Pons (tissue), 1 donor: Measurements from ENCODE around the gene GZMM.
A peak's percentile ranks its signal among the peaks of the same experiment; 100 is the strongest.
"Not testable (repeated sequence)": the region's sequence is repeated elsewhere in the genome, so short reads cannot be mapped to it uniquely, and the experiment has no call there.

Experiments used
- DNase-seq: peaks from one replicate; pipeline ENCODE4 v3.0.0-alpha.2; 2016; ENCODE audit warnings: low spot score

GZMM gene

DNA sequence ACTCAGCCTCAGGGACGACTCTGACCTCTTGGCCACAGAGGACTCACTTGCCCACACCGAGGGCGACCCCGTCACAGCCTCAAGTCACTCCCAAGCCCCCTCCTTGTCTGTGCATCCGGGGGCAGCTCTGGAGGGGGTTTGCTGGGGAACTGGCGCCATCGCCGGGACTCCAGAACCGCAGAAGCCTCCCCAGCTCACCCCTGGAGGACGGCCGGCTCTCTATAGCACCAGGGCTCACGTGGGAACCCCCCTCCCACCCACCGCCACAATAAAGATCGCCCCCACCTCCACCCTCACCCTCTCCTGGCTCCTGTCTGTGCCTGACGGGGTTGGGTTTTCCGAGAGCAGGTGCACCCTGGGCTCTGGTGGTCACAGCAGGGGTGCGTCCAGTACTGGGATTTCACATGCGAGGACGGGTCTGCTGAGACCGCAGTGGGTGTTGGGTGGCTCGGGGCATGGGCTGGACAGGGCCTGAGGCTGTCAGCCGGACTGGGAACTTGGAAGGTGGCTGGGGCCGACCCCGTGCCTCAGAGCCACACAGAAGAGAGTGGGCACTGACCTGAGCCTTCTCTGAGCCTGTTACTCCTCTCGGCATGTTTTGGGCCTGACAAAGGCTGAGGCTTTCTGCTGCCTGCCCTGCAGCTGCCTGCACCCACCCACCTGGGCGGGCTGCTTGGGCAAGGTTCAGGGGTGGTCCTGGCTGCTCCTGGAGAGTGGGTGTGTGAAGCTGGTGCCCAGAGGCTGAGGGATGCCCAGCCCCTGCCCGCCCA lies 39.5 kb downstream of the GZMM start:
- no peak for DNase-seq

DNA sequence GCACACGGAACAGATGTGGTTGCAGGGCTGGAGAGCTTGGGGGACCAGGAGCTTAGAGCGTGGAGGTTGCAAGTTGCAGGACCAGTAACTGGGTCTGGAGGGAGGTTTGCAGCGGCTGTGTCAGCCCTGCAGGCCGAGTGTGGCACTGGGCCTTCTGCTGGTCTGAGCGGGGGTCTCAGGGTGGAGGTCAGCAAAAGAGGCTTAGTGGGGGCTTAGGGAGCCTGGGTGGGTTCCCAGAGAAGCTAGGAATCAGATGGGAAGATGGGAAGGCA lies 40.1 kb downstream of the GZMM start:
- no peak for DNase-seq

DNA sequence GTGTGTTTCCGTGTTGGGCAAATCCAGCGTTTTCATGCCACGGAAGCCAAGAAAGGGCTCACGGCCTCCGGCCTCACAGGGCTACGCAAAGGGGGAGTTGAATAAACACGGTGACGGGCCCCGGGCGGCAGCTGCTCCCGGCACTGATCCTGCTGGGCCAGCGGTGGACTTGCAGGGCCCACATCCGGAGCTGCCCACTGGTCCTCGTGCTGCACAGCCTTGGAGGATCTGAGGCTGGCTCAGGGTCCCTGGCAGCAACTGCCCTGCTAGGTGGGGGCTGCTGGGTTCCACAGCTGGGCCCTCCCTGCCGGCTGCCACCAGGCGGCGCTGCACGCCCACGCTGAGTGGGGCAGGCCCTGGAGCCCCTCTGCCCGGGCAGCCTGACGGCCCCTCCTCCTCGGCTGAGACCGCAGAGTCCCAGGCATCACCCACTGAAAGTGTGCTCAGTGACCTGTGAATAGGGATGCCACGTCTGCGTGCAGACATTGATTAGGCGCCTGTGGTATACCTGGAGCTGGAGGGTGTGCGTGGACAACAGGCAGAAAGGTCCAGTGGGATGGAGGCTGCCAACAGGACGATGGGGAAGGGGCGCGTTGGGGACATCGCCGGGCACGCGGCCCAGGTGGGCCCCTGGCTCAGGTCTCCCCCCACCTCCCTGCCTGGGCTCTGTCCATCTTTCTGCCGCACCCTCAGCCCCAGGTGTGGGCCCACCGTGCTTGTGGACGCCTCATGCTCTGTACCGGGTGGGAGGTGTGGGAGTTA lies 40.6 kb downstream of the GZMM start:
- DNase-seq: no peak

DNA sequence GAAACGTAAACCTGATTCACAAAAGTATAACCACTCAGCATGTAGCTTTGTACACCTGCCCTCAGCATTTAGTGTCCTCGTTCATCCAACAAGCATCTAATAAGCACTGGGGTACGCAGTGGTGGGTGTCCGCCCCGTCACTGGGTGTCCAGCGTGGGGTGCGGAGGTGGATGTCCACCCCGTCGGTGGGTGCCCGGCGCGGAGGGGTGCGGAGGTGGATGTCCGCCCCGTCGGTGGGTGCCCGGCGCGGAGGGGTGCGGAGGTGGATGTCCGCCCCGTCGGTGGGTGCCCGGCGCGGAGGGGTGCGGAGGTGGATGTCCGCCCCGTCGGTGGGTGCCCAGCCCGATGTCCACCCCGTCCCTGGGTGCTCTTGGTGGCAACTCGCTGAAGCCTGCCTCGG lies 41.3 kb downstream of the GZMM start:
- not testable (repeated sequence) for DNase-seq

DNA sequence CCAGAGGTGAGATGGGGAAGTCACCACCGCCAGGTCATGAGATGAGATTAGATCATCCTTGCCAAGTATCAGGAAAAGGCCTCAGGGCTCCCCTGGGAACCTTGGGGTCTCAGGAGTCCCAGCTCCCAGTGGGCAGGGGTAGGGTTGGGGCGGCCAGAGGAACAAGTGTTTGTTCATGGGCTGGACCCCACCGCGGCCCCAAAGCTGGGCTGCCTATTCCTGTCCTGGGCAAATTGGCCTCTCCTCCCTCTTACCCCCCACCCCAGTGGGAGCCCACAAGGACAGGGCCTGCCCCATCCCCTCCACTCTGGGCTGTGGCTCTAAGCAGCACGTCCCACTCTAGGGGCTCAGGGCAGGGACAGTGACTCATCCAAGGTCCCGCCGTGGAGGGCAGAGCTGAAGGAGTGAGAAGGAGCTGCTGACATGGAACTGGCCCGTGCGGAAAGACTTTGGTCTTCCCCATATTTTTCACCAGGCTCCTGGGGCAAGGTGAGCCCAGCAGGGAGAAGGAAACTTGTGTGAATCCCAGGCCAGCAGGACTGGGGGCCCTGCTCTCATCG lies 41.8 kb downstream of the GZMM start:
- no peak for DNase-seq

DNA sequence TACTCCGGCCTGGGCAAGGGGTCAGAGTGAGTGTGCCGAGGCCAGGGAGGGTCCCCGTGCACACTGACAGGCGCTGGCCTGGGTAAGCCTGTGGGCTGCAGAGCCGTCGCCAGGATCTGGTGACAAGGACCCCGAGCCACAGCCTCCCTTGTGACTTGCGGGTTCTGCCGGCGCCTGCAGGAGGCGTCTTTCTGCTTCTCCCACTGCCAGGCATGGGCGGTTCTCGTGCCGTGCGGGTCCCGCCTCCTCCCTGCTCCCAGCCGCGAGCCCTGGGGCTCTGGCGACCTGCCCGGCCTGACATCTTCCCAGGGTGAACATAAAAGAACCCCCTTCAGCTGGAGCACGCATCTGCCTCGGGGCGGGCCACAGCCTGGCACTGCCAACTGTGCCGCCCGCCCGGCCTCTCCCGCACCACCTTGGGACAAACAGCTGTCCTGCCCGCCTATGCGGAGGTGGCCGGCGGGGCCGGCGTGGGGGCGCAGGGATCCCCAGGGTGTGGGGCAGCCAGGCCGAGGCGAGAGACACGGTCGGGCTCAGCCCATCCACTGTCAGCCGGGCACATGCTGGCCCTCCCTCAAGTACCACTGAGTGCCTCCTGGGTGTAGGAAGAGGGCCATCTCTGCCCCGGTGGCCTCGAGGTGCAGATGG lies 44.4 kb downstream of the GZMM start:
- peak; percentile 93 for DNase-seq

DNA sequence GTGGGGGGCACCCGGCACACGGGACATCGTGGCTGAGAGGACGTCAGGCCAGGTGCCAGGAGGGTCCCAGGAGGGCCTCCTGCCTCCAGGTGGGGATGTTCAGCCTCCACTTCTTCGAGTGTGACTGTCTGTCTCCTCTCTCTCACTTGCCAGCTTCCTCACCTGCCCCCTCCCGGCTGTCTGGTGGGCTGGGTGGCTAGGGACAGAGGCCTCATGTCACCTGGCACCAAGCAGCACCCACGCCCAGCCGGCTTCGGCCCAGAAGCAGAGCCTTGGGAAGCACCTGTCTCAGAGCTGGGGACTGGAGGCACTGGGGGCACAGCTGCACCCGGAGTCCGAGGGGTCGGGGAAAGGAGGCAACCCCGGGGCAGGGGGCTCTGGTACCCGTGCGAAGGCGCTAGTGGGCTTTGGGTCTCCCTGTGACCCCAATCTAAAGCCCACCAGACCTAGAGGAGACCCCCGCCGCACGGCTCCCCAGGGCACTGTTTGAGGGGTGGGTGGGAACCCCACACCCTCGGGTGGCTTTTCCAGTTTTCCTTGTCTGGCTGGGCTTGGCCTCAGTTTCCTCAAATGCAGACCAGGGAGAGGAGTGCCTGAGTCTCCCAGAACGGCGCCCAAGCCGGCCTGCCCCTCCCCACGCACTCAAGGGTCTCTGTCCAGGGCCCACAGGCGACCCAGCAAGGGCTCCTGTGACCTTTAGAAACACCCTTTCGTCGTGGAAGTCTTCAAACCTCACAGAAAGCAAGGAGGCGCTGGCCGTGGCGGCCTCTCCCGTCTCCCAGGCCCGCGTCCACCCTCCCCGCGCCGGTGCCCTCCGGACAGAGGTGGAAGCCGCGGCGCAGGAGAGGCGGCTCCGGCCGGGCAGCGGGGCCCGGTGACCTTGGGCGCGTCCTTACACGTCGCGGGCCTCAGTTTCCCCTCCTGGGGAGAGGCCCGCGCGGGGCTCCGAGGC lies 45.2 kb downstream of the GZMM start:
- no peak for DNase-seq

DNA sequence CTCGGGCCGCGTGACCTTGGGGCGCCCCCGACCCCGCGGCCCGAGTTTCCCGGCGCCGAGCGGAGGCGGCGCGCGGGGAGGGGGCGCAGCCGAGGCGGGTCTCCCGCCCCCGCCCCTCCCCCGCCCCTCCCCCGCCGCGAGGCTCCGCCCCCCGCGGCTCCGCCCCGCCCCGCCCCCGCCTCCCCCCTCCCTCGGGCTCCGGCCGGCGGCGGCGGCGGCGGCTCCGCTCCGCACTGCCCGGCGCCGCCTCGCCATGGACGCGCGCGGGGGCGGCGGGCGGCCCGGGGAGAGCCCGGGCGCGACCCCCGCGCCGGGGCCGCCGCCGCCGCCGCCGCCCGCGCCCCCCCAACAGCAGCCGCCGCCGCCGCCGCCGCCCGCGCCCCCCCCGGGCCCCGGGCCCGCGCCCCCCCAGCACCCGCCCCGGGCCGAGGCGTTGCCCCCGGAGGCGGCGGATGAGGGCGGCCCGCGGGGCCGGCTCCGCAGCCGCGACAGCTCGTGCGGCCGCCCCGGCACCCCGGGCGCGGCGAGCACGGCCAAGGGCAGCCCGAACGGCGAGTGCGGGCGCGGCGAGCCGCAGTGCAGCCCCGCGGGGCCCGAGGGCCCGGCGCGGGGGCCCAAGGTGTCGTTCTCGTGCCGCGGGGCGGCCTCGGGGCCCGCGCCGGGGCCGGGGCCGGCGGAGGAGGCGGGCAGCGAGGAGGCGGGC lies 46.0 kb downstream of the GZMM start, which contains the start of gene HCN2:
Gene HCN2 (plus strand): TSS at position 189 of the 703 bp plus-strand sequence. CDS start 65 bp downstream, at position 254.
- no peak for DNase-seq

DNA sequence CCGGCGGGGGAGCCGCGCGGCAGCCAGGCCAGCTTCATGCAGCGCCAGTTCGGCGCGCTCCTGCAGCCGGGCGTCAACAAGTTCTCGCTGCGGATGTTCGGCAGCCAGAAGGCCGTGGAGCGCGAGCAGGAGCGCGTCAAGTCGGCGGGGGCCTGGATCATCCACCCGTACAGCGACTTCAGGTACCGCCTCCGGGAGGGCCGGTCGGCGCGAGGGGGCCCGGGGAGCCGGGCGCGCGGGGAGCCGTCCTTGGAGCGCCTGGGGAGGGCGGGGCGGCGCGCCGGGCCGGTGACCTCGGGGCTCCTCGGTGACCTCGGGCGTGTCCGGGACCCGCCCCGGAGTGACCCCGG lies 46.5 kb downstream of the GZMM start:
- no peak for DNase-seq

DNA sequence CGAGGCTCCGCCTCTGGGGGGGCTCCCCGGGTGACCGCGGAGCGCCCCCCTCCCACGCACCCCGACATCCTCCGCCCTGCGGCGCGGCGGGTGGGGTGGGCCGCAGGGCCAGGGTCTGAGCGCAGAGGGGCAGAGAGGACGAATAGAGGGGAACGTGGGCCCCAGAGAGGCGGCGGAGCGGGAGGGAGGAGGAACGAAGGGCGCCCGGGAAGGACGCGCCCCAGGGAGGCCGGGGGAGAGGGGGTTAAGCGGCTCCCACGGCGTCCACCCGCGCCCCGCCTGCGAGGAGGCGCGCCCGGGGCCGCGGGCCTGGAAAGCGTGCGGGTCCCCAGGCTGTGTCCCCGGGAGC lies 46.9 kb downstream of the GZMM start:
- DNase-seq: no peak

DNA sequence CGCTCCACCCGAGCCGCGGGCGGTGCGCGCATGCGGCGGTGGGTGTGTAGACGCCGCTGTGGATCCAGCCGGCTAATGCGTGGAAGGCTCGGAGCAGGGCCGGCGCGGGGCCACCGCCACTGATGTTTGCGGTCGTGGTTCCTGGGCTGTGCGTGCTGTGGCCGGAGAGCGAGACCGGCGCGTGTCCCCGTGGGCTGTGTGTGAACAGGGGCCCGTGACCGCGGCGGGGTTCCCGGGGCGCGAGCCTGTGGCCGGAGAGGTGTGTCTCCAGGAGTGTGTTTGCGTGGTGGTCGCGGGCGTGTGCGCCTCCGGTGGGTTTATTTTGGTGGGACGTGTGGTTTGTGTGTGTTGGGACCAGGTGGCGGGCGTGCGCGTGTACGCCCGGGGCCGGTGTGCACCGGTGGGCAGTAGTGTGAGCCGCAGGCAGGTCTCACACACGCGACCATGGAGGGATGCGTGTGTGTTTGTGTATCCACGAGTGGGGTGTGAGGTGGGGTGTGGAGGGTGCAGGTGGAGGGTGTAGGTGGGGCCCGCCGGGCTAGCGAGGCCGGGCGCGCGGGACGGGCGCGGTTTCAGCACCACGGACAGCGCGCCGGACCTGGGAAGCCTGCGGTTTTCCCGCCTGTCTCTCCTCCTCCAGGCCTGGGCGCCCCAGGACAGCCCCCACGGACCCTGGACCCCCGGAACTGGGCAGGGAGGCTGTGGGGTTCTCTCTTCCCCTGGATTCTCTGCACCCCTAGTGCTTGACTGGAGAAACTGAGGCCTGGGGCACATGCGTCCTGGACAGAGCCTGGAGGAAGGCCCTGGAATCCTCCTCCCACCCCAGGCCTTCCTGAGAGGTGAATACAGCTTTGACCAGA lies 47.5 kb downstream of the GZMM start:
- no peak for DNase-seq

DNA sequence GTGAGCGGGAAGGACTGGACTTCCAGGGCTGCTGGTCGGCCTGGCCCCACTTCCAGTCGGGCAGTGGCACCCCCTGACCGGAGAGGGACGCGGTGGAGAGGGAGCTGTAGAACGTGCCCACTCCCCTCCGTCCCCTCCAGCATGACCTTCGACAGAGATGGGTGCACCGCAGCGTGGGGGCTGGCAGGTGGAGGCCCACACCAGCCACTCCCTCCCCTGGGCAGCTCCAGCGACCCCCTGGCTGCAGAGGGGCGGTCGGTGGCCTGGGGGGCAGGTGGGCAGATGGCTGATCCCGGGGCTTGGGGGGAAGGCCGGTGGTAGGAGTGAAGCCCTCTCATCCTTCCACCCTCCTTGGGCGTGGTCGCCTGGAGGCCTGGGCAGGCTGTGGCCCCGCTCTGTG lies 48.2 kb downstream of the GZMM start:
- no peak for DNase-seq

DNA sequence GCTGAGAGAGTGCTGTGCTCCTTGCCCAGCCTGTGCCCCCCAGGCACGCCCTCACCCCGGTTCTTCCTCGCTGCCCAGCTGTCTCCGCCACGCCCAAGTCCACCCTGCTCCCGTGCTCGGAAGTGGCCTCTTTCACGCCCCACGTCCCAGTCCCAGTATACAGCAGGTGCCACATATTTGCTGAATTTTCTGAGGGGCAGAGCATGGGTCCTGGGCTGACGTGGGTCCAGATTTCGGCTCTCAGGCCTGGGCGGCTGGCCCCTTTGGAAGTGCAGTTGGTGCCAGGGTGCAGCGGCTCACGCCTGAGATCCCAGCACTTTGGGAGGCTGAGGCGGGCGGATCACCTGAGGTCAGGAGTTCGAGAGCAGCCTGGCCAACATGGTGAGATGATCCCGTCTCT lies 49.2 kb downstream of the GZMM start:
- DNase-seq: no peak

DNA sequence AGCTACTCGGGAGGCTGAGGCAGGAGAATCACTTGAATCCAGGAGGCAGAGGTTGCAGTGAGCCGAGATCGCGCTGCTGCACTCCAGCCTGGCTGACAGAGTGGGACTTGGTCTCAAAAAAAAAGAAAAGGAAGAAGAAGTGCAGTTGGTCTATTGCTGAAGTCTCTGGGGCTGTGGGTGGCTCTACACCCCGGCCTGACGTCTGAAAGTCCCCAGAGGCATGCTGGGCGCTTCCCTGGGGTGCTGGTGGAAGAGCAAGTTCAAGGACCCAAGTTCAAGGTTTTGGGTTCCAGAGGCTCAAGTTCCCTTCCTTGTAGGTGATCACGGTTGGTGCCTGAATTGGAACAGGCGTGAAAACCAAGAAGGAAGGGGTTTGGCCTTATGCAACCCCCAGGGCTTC lies 49.7 kb downstream of the GZMM start:
- no peak for DNase-seq

DNA sequence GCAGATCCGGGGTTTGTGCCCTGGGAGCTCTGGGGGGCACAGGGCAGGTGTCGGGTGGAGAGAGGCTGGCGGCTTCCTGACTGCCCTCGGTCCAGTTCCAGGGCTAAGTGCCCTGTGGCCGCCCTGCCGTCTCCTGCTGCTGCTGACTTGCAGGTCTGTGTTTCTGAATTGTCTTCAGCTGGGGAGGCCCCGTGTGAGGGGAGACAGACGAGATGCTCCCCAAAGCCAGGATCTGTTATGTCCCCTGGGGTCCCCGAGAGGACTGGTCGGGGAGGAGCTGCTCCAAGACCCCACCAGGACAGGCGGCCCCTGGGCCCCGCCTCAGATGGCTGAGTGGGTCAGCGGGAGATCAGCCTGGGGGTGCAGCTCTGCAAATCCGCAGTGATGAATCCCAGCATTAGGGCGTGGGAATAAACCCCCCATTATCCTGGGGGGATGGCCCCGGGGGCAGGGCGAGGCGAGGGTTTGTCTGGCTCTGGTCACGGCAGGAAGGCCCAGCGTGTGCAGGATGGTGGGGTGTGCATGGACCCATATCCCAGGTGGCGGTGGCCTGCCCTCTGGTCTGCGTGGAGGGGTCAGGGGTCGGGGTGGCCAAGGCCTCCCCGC lies 50.5 kb downstream of the GZMM start:
- no peak for DNase-seq

DNA sequence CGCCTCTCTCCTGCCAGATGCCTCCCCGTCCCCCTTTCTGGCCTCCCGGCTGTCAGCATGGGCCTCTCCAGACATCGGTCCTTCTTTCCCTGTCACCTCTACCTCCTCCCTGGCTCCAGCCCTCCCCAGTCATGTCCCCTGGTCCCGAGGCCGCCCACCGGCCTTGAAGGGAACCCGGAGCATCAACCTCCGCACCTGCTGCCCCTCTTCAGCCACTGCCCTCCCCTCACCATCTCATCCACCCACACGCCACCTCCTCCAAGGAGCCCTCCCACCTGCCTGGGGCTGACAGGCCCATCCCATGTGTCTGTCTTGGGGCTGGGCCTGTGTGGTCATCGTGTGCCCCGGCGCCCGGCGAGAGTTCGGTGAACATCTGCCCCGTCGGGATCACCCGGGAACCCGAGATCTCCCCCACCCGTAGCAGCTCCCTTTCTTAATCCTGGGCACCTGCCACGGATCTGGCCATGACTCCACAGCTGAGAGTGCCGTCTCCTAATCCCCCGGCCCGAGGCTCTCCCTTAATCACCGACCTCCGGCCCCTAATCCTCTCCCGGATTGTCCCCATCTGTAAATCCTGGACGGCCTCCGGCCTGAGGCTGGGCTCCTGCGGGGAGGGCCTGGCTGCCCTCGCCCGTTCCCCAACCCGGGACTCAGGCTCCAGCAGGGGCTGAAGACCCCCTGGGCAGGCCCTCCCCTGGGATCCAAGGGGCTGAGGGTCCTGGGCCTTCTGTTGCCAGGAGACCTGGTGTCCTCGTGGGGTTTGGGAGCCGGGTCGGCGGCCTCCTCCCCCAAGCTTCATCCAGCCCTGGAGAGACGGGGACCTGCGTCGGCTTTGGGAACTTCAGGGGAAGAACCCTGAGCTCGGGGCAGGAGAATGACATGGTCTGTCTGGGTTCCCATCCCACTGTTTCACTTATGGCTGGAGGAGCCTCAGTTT lies 51.7 kb downstream of the GZMM start:
- DNase-seq: no peak

DNA sequence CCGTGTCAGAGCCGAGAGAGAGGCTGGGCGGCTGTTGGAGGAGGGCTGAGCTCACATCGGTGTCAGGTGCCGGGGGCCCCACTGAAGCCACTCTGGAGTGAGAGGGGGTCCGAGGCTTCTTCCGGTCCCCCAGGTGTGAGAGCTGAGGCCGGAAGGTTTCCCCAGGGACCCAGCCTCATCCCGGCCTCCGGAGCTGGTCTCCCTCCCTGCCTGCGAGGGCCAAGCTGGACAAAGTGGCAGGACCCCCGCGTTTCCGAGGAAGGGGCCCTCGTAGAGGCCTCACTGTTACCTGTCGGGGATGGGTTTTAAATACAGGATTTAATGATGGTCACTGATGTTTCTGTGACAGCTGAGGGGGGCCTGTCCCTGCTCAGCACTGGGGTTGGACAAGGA lies 52.4 kb downstream of the GZMM start:
- DNase-seq: no peak

DNA sequence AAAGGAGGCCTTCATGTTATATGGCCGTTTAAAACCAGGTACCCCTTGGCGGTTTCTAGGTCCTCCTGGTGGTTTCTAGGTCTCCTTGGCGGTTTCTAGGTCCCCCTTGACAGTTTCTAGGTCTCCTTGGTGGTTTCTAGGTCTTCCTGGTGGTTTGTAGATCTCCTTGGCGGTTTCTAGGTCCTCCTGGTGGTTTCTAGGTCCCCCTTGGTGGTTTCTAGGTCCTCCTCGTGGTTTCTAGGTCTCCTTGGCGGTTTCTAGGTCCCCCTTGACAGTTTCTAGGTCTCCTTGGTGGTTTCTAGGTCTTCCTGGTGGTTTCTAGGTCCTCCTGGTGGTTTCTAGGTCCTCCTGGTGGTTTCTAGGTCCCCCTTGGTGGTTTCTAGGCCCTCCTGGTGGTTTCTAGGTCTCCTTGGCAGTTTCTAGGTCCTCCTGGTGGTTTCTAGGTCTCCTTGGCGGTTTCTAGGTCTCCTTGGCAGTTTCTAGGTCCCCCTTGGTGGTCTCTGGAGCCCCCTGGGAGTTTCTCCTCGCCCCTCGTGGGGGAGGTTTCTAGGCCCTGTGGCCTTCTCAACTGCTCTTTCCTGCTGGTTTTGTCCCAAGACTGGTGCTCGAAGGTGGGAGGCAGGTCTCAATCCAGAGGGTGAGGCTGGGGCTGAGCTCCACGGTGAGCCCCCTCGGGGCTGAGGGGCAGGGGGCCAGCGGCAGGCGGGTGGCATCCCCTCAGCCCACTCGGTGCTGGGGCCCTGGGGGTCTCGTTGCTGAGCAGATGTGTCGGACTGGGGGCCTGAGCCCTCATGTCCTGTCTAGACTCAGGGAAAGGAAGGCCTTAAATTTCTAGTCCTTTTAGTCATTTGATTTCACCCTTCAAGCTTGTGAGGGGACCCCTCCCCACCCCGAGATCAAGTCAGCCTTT lies 53.8 kb downstream of the GZMM start:
- no peak for DNase-seq
